OCI-LY3 (cell line): ENCODE data around the gene C10orf90.

Source experiments
- CTCF ChIP-seq: fragments of 200-600, 300-600 bp; sonication (generic); IDR thresholded peaks from 2 replicates; pipeline ENCODE4 v1.5.1; 2014; ENCODE audit warnings: antibody characterized with exemption, low read length, low read depth
- EZH2phosphoT487 ChIP-seq: fragments of 200-600 bp; shearing (Covaris generic); IDR thresholded peaks from 2 replicates; pipeline ENCODE4 v1.6.1; 2018; ENCODE audit warnings: antibody characterized with exemption, mixed run types, low read depth

- TF ChIP-seq CTCF (no peak), EZH2phosphoT487 (no peak)
Observed at GRCh38 chr10:126454045-126454751, 216.3 kb downstream of the C10orf90 start.
